Neural progenitor cell (in vitro differentiated cells): ENCODE measurements around the gene SNTG2.

ENCODE experiments used
- CTCF ChIP-seq: fragments of 200-600 bp; sonication (generic); IDR thresholded peaks from 2 replicates; pipeline ENCODE4 v1.5.1; 2017; ENCODE audit warnings: antibody characterized with exemption, mild to moderate bottlenecking
- EZH2 ChIP-seq: fragments of 200-600 bp; sonication (generic); IDR thresholded peaks from 2 replicates; pipeline ENCODE4 v1.6.1; 2017; ENCODE audit warnings: antibody characterized with exemption, mild to moderate bottlenecking, moderate library complexity
- EZH2phosphoT487 ChIP-seq: fragments of 200-600 bp; sonication (generic); IDR thresholded peaks from 2 replicates; pipeline ENCODE4 v1.6.1; 2017; ENCODE audit warnings: antibody characterized with exemption

GRCh38 chr2:1132328-1132969, 181.8 kb downstream of the SNTG2 start:
- TF ChIP-seq EZH2, result no peak
- no peak for TF ChIP-seq CTCF
- TF ChIP-seq EZH2phosphoT487, result no peak
